Kidney capillary endothelial cell (primary cell): Measurements from ENCODE around the gene UAP1L1.
"Not testable (repeated sequence)": the region's sequence is repeated elsewhere in the genome, so short reads cannot be mapped to it uniquely, and the experiment has no call there.

Source experiments
- DNase-seq: peaks from one replicate; pipeline ENCODE4 v3.0.0-alpha.2; 2018; ENCODE audit warnings: low spot score

Gene UAP1L1

GRCh38 chr9:137077010-137077747, at the start of gene UAP1L1:
Gene UAP1L1, plus strand, starts transcription at chr9:137077517. Its CDS starts 16 bp downstream, at chr9:137077533.
- no peak for DNase-seq

- DNase-seq, result no peak
Measured at GRCh38 chr9:137028263-137029057, 48.9 kb upstream of the UAP1L1 start.

GRCh38 chr9:137029058-137029936, 48.0 kb upstream of the UAP1L1 start:
- DNase-seq, result no peak

GRCh38 chr9:137030006-137030405, 47.3 kb upstream of the UAP1L1 start:
- no peak for DNase-seq

- DNase-seq, result no peak
Measured at GRCh38 chr9:137030538-137031527, 46.5 kb upstream of the UAP1L1 start.

GRCh38 chr9:137031904-137032640, 45.2 kb upstream of the UAP1L1 start, which contains the start of gene FUT7:
Gene FUT7, minus strand, starts transcription at chr9:137032088. Its CDS starts 97 bp downstream, at chr9:137031991.
- no peak for DNase-seq

GRCh38 chr9:137032858-137033257, 44.5 kb upstream of the UAP1L1 start:
- no peak for DNase-seq

- DNase-seq, result not testable (repeated sequence)
Measured at GRCh38 chr9:137033481-137033880, 43.8 kb upstream of the UAP1L1 start.

GRCh38 chr9:137034039-137034708, 43.1 kb upstream of the UAP1L1 start:
- no peak for DNase-seq

GRCh38 chr9:137034709-137035506, 42.4 kb upstream of the UAP1L1 start:
- DNase-seq, result peak; percentile 64

- no peak for DNase-seq
Measured at GRCh38 chr9:137035507-137035834, 41.8 kb upstream of the UAP1L1 start.

GRCh38 chr9:137035937-137036336, 41.4 kb upstream of the UAP1L1 start:
- DNase-seq, result no peak

- no peak for DNase-seq
Measured at GRCh38 chr9:137037035-137037434, 40.3 kb upstream of the UAP1L1 start.

GRCh38 chr9:137037483-137037882, 39.8 kb upstream of the UAP1L1 start:
- DNase-seq, result no peak

- DNase-seq, result no peak
Measured at GRCh38 chr9:137038916-137039315, 38.4 kb upstream of the UAP1L1 start.

- no peak for DNase-seq
Measured at GRCh38 chr9:137039611-137040366, 37.5 kb upstream of the UAP1L1 start.

GRCh38 chr9:137040568-137040967, 36.7 kb upstream of the UAP1L1 start:
- no peak for DNase-seq

GRCh38 chr9:137041124-137041523, 36.2 kb upstream of the UAP1L1 start:
- DNase-seq, result peak; percentile 60
